ENCODE measurements around the gene STK10.

GRCh38 chr5:172077664-172078425, 110.2 kb downstream of the STK10 start:
- TF ChIP-seq CTCF (IDR thresholded peaks at IDR 0.05) (no peak), POLR2A (IDR thresholded peaks at IDR 0.05) (no peak)
